HepG2 (cell line): Measurements from ENCODE around the gene KIAA1958. TPM values are rescaled to one million over a fixed set of nuclear protein-coding genes. Genes with fewer than 3 reads are reported as not detected.

Source experiments
- ARID2 ChIP-seq: sonication (generic); formaldehyde crosslinking; IDR thresholded peaks from 2 replicates; pipeline ENCODE4 v1.8.1; 2022; ENCODE audit warnings: mild to moderate bottlenecking, missing genetic modification reagents, borderline replicate concordance
- CREB1 ChIP-seq, 2 experiments: fragments of 450-650 bp in 1 of 2; IDR thresholded peaks; 2 replicates each; pipeline ENCODE4 v1.6.1; 2016 to 2017; ENCODE audit warnings: control low read depth in 1 of 2, mild to moderate bottlenecking in 1 of 2, missing compliant biosample characterization in 1 of 2, missing genetic modification characterization in 1 of 2
- ISL2 ChIP-seq: sonication (generic); formaldehyde crosslinking; IDR thresholded peaks from 2 replicates; pipeline ENCODE4 v1.5.0; 2020; ENCODE audit warnings: missing genetic modification reagents
- KLF9 ChIP-seq: IDR thresholded peaks from 2 replicates; pipeline ENCODE4 v1.6.1; 2016; ENCODE audit warnings: low read depth
- SRSF9 ChIP-seq: fragments of 200-400 bp; formaldehyde crosslinking; IDR thresholded peaks from 2 replicates; pipeline ENCODE4 v1.6.1; 2018; ENCODE audit warnings: borderline replicate concordance, mild to moderate bottlenecking, low read depth, low read length; ENCODE audit not compliant: insufficient read depth, poor library complexity, severe bottlenecking
- ZBTB21 ChIP-seq: sonication (generic); formaldehyde crosslinking; IDR thresholded peaks from 2 replicates; pipeline ENCODE4 v1.4.0; 2020; ENCODE audit warnings: missing genetic modification reagents
- ZFP82 ChIP-seq: sonication (generic); formaldehyde crosslinking; IDR thresholded peaks from 2 replicates; pipeline ENCODE4 v1.5.1; 2020; ENCODE audit warnings: mild to moderate bottlenecking, missing genetic modification reagents, borderline replicate concordance
- ZFX ChIP-seq: sonication (generic); formaldehyde crosslinking; IDR thresholded peaks from 2 replicates; pipeline ENCODE4 v1.4.0; 2020; ENCODE audit warnings: mild to moderate bottlenecking, low read depth, missing genetic modification reagents, moderate library complexity
- ZNF143 ChIP-seq: sonication (generic); formaldehyde crosslinking; IDR thresholded peaks from 2 replicates; pipeline ENCODE4 v1.4.0; 2020; ENCODE audit warnings: missing genetic modification reagents
- ZNF207 ChIP-seq: fragments of 450-650 bp; IDR thresholded peaks from 2 replicates; pipeline ENCODE4 v1.6.1; 2016; ENCODE audit warnings: antibody characterized with exemption, borderline replicate concordance
- ZNF749 ChIP-seq: sonication (generic); formaldehyde crosslinking; IDR thresholded peaks from 2 replicates; pipeline ENCODE4 v1.8.0; 2022; ENCODE audit warnings: mild to moderate bottlenecking, missing genetic modification reagents, moderate library complexity, borderline replicate concordance
- ZNF776 ChIP-seq: sonication (generic); formaldehyde crosslinking; IDR thresholded peaks from 2 replicates; pipeline ENCODE4 v1.4.0; 2020; ENCODE audit warnings: mild to moderate bottlenecking, missing genetic modification reagents
- polyA plus RNA-seq, 8 experiments: library from polyadenylated mRNA; depleted of rRNA in 3 of 8; stranded (reverse) in 7 of 8; unstranded in 1 of 8; fragments of >200 nt; fragmentation: Illumina TruSeq in 4 of 8; extraction: Trizol in 4 of 8; gene quantifications; 2 replicates each; pipeline versions ENCODE4 v1.2.1 to v1.2.3, GENCODE V29; 2011 to 2016; ENCODE audit warnings: low read depth in 4 of 8, missing spikeins in 1 of 8, mixed read lengths in 1 of 8; ENCODE audit not compliant: insufficient read depth in 1 of 8
- total RNA-seq, 5 experiments: library from RNA; depleted of rRNA; stranded (reverse); fragments of >200 nt; fragmentation: Illumina TruSeq; extraction: Trizol; gene quantifications; 2 replicates each; pipeline ENCODE4 v1.2.3, GENCODE V29; 2016; ENCODE audit warnings: low read depth in 1 of 5
- TF ChIP-seq, protein P1 (sequence below): IDR thresholded peaks from 2 replicates; pipeline ENCODE4 v1.6.1; 2016; ENCODE audit warnings: mild to moderate bottlenecking
- TF ChIP-seq, protein P2 (sequence below): sonication (generic); formaldehyde crosslinking; conservative IDR thresholded peaks from 2 replicates; pipeline ENCODE4 v1.4.0; 2020; ENCODE audit warnings: mild to moderate bottlenecking, missing genetic modification reagents, moderate library complexity
- TF ChIP-seq, protein P3 (sequence below): sonication (generic); formaldehyde crosslinking; IDR thresholded peaks from 2 replicates; pipeline ENCODE4 v1.4.0; 2020; ENCODE audit warnings: mild to moderate bottlenecking, missing genetic modification reagents
- TF ChIP-seq, protein P4 (sequence below): sonication (generic); formaldehyde crosslinking; IDR thresholded peaks from 2 replicates; pipeline ENCODE4 v1.8.0; 2022; ENCODE audit warnings: missing genetic modification reagents, mild to moderate bottlenecking, moderate library complexity, borderline replicate concordance

The KIAA1958 gene
- total and polyA plus RNA-seq, 2 of the 13 experiments (the other 11 are each of a cell fraction or from before 2014, with no cell fraction given) = 8.5 to 10.3 TPM

DNA sequence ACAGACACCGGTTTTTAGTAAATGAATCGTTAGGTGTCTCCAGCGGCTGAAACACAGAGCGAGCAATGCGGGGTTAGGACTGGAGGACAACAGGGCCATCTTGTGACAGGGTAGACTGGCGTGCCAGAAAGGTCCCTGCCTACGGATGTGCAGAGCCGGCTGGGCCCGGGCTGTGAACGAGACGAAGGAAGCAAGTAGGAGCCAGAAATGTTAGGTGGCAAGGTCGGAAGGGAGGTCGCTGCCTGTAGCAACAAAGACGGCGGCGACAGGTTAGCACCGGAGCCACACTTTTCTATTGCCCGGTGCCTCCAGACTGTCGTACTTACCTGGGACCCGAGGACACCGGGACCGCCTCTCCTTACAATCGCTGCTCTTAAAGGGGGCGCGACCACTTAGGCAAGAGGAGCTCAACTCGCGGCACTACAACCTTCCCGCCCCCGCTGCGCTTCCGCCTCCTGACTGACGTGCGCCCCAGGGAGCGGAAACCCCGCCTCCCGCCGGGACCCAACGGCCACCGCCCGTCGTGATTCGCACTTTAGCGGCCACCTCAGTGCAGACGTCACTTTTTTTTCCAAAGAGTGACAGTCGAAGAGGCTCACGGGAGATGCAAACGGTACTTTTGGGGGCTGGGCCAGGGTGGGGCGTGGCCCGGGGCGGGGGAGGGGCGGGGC lies 231.2 kb downstream of the KIAA1958 start, which contains the start of gene INIP (continued):
- TF ChIP-seq, protein P1, sequence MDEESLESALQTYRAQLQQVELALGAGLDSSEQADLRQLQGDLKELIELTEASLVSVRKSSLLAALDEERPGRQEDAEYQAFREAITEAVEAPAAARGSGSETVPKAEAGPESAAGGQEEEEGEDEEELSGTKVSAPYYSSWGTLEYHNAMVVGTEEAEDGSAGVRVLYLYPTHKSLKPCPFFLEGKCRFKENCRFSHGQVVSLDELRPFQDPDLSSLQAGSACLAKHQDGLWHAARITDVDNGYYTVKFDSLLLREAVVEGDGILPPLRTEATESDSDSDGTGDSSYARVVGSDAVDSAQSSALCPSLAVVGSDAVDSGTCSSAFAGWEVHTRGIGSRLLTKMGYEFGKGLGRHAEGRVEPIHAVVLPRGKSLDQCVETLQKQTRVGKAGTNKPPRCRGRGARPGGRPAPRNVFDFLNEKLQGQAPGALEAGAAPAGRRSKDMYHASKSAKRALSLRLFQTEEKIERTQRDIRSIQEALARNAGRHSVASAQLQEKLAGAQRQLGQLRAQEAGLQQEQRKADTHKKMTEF (CRISPR knock-in tag) = peak; percentile 76
- no peak for TF ChIP-seq KLF9 (CRISPR knock-in tag)
- TF ChIP-seq SRSF9 = no peak
- TF ChIP-seq, protein P2, sequence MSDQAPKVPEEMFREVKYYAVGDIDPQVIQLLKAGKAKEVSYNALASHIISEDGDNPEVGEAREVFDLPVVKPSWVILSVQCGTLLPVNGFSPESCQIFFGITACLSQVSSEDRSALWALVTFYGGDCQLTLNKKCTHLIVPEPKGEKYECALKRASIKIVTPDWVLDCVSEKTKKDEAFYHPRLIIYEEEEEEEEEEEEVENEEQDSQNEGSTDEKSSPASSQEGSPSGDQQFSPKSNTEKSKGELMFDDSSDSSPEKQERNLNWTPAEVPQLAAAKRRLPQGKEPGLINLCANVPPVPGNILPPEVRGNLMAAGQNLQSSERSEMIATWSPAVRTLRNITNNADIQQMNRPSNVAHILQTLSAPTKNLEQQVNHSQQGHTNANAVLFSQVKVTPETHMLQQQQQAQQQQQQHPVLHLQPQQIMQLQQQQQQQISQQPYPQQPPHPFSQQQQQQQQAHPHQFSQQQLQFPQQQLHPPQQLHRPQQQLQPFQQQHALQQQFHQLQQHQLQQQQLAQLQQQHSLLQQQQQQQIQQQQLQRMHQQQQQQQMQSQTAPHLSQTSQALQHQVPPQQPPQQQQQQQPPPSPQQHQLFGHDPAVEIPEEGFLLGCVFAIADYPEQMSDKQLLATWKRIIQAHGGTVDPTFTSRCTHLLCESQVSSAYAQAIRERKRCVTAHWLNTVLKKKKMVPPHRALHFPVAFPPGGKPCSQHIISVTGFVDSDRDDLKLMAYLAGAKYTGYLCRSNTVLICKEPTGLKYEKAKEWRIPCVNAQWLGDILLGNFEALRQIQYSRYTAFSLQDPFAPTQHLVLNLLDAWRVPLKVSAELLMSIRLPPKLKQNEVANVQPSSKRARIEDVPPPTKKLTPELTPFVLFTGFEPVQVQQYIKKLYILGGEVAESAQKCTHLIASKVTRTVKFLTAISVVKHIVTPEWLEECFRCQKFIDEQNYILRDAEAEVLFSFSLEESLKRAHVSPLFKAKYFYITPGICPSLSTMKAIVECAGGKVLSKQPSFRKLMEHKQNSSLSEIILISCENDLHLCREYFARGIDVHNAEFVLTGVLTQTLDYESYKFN = peak; percentile 32
- no peak for TF ChIP-seq ZNF207
- TF ChIP-seq ZBTB21 = peak; percentile 41; the same call in 1 of the 2 replicates
- TF ChIP-seq ZNF749 (CRISPR knock-in tag) = 0 out of 2 replicates have a peak, but pooled peaks have one; percentile 53
- TF ChIP-seq ZNF143 = peak; percentile 87
- peak; percentile 88 for TF ChIP-seq CREB1 (IDR thresholded peaks at IDR 0.05)
- TF ChIP-seq CREB1 (CRISPR knock-in tag; IDR thresholded peaks at IDR 0.05) = peak; percentile 96
- no peak for TF ChIP-seq ZFP82 (CRISPR knock-in tag)
- peak; percentile 86 for TF ChIP-seq ZNF776
- no peak for TF ChIP-seq ARID2
- TF ChIP-seq, protein P3, sequence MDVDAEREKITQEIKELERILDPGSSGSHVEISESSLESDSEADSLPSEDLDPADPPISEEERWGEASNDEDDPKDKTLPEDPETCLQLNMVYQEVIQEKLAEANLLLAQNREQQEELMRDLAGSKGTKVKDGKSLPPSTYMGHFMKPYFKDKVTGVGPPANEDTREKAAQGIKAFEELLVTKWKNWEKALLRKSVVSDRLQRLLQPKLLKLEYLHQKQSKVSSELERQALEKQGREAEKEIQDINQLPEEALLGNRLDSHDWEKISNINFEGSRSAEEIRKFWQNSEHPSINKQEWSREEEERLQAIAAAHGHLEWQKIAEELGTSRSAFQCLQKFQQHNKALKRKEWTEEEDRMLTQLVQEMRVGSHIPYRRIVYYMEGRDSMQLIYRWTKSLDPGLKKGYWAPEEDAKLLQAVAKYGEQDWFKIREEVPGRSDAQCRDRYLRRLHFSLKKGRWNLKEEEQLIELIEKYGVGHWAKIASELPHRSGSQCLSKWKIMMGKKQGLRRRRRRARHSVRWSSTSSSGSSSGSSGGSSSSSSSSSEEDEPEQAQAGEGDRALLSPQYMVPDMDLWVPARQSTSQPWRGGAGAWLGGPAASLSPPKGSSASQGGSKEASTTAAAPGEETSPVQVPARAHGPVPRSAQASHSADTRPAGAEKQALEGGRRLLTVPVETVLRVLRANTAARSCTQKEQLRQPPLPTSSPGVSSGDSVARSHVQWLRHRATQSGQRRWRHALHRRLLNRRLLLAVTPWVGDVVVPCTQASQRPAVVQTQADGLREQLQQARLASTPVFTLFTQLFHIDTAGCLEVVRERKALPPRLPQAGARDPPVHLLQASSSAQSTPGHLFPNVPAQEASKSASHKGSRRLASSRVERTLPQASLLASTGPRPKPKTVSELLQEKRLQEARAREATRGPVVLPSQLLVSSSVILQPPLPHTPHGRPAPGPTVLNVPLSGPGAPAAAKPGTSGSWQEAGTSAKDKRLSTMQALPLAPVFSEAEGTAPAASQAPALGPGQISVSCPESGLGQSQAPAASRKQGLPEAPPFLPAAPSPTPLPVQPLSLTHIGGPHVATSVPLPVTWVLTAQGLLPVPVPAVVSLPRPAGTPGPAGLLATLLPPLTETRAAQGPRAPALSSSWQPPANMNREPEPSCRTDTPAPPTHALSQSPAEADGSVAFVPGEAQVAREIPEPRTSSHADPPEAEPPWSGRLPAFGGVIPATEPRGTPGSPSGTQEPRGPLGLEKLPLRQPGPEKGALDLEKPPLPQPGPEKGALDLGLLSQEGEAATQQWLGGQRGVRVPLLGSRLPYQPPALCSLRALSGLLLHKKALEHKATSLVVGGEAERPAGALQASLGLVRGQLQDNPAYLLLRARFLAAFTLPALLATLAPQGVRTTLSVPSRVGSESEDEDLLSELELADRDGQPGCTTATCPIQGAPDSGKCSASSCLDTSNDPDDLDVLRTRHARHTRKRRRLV (CRISPR knock-in tag) = peak; percentile 42; the same call in 1 of the 2 replicates
- TF ChIP-seq ISL2 (CRISPR knock-in tag) = no peak
- TF ChIP-seq ZFX (CRISPR knock-in tag) = peak; percentile 75
- TF ChIP-seq, protein P4, sequence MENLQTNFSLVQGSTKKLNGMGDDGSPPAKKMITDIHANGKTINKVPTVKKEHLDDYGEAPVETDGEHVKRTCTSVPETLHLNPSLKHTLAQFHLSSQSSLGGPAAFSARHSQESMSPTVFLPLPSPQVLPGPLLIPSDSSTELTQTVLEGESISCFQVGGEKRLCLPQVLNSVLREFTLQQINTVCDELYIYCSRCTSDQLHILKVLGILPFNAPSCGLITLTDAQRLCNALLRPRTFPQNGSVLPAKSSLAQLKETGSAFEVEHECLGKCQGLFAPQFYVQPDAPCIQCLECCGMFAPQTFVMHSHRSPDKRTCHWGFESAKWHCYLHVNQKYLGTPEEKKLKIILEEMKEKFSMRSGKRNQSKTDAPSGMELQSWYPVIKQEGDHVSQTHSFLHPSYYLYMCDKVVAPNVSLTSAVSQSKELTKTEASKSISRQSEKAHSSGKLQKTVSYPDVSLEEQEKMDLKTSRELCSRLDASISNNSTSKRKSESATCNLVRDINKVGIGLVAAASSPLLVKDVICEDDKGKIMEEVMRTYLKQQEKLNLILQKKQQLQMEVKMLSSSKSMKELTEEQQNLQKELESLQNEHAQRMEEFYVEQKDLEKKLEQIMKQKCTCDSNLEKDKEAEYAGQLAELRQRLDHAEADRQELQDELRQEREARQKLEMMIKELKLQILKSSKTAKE = no peak
